ENCODE data around the gene LGALS9C. TPM values are rescaled to one million over a fixed set of nuclear protein-coding genes. Genes with fewer than 3 reads are reported as not detected.

Gene LGALS9C
- total RNA-seq, 2 donors from 2014 or later = not detected

Small RNAs within 50 kb of the gene (small RNA-seq; reads per million reads assigned to genes)
- gene AL353997.1 (not detected), gene AL353997.4 (not detected)

Other genes with a start within 250 kb of the LGALS9C start
- gene FLII, start 218.1 kb upstream of the LGALS9C start, total RNA-seq = 100 to 1,000 TPM; 154 to 173 TPM
- gene MIEF2, start 216.1 kb upstream of the LGALS9C start, total RNA-seq = 10 to 100 TPM; 16.2 to 21.8 TPM
- gene TOP3A, start 161.8 kb upstream of the LGALS9C start, total RNA-seq = 10 to 100 TPM; 13.2 to 22.3 TPM
- gene SMCR8, start 161.5 kb upstream of the LGALS9C start, total RNA-seq = 1 to 10 TPM; 7.9 to 9.1 TPM
- gene SHMT1, start 113.2 kb upstream of the LGALS9C start, total RNA-seq = 10 to 100 TPM; 10.1 to 16.5 TPM
- not detected for gene EVPLL, start 99.0 kb upstream of the LGALS9C start, total RNA-seq
- gene TBC1D28, start 167.6 kb downstream of the LGALS9C start, total RNA-seq = not detected
- gene FOXO3B, start 205.5 kb downstream of the LGALS9C start, total RNA-seq = 10 to 100 TPM in 1 of 2 donors, 1 to 10 TPM in 1; 4.9 to 10.2 TPM

Measured in body of pancreas (tissue), 2 donors.